ENCODE measurements around the gene HUNK. TPM values are rescaled to one million over a fixed set of nuclear protein-coding genes. Genes with fewer than 3 reads are reported as not detected.
"Not testable (repeated sequence)": the region's sequence is repeated elsewhere in the genome, so short reads cannot be mapped to it uniquely, and the experiment has no call there.

Gene HUNK
- total RNA-seq, 3 donors from 2014 or later: 0.05 to 0.61 (median 0.05) TPM

GRCh38 chr21:32018381-32018780, 145.6 kb downstream of the HUNK start:
- Mint-ChIP-seq H3K4me3 (no peak overlapping the region), H3K36me3 (ENCODE audit: insufficient read depth) (no peaks in the 10 kb centered on the region), H3K9me3 (no peaks in the 10 kb centered on the region), H3K4me1 (ENCODE audit: low read depth) (no peaks in the 10 kb centered on the region), H3K27me3 (ENCODE audit: low read depth) (peaks cover 4% of the 10 kb centered on the region)
- no peak for ATAC-seq
- DNase-seq: no peak

GRCh38 chr21:32020564-32020963, 147.7 kb downstream of the HUNK start:
- Mint-ChIP-seq H3K27me3 (ENCODE audit: low read depth) (no peaks in the 10 kb centered on the region), H3K36me3 (ENCODE audit: insufficient read depth) (no peaks in the 10 kb centered on the region), H3K4me1 (ENCODE audit: low read depth) (no peaks in the 10 kb centered on the region), H3K9me3 (no peaks in the 10 kb centered on the region), H3K4me3 (no peak overlapping the region)
- DNase-seq (no peak), ATAC-seq (no peak)

GRCh38 chr21:32021319-32021994, 148.6 kb downstream of the HUNK start:
- H3K4me1 Mint-ChIP-seq (ENCODE audit: low read depth): no peaks in the 10 kb centered on the region

GRCh38 chr21:32022146-32022545, 149.3 kb downstream of the HUNK start:
- no peaks in the 10 kb centered on the region for H3K36me3 Mint-ChIP-seq (ENCODE audit: insufficient read depth)
- no peaks in the 10 kb centered on the region for H3K4me1 Mint-ChIP-seq (ENCODE audit: low read depth)

More at GRCh38 chr21:32021319-32021994, 148.6 kb downstream of the HUNK start:
- Mint-ChIP-seq H3K36me3 (ENCODE audit: insufficient read depth) (no peaks in the 10 kb centered on the region), H3K9me3 (no peaks in the 10 kb centered on the region), H3K27me3 (ENCODE audit: low read depth) (peaks cover 2% of the 10 kb centered on the region), H3K4me3 (no peak overlapping the region)
- ATAC-seq: no peak
- no peak for DNase-seq

GRCh38 chr21:32030146-32030652, 157.4 kb downstream of the HUNK start:
- peaks cover 8% of the 10 kb centered on the region for H3K27me3 Mint-ChIP-seq (ENCODE audit: low read depth)
- ATAC-seq (no peak), DNase-seq (no peak)
- H3K36me3 Mint-ChIP-seq (ENCODE audit: insufficient read depth): no peaks in the 10 kb centered on the region
- H3K4me3 Mint-ChIP-seq: no peak overlapping the region
- peaks cover 4% of the 10 kb centered on the region for H3K9me3 Mint-ChIP-seq
- H3K4me1 Mint-ChIP-seq (ENCODE audit: low read depth): no peaks in the 10 kb centered on the region

More at GRCh38 chr21:32022146-32022545, 149.3 kb downstream of the HUNK start:
- no peak overlapping the region for H3K4me3 Mint-ChIP-seq
- no peak for ATAC-seq
- no peaks in the 10 kb centered on the region for H3K9me3 Mint-ChIP-seq
- H3K27me3 Mint-ChIP-seq (ENCODE audit: low read depth): peaks cover 2% of the 10 kb centered on the region
- DNase-seq: no peak

GRCh38 chr21:32034850-32035249, 162.0 kb downstream of the HUNK start:
- no peaks in the 10 kb centered on the region for H3K36me3 Mint-ChIP-seq (ENCODE audit: insufficient read depth)
- no peak overlapping the region for H3K4me3 Mint-ChIP-seq
- DNase-seq: no peak

GRCh38 chr21:32035617-32036016, 162.8 kb downstream of the HUNK start:
- H3K27me3 Mint-ChIP-seq (ENCODE audit: low read depth): peaks cover 10% of the 10 kb centered on the region
- no peak overlapping the region for H3K4me3 Mint-ChIP-seq
- no peak for DNase-seq
- H3K4me1 Mint-ChIP-seq (ENCODE audit: low read depth): no peaks in the 10 kb centered on the region
- no peaks in the 10 kb centered on the region for H3K36me3 Mint-ChIP-seq (ENCODE audit: insufficient read depth)
- no peaks in the 10 kb centered on the region for H3K9me3 Mint-ChIP-seq
- ATAC-seq: no peak

More at GRCh38 chr21:32034850-32035249, 162.0 kb downstream of the HUNK start:
- no peak for ATAC-seq
- Mint-ChIP-seq H3K9me3 (peaks cover 4% of the 10 kb centered on the region), H3K27me3 (ENCODE audit: low read depth) (peaks cover 10% of the 10 kb centered on the region), H3K4me1 (ENCODE audit: low read depth) (no peaks in the 10 kb centered on the region)

GRCh38 chr21:32036756-32037155, 163.9 kb downstream of the HUNK start:
- ATAC-seq: no peak
- H3K27me3 Mint-ChIP-seq (ENCODE audit: low read depth): peaks cover 14% of the 10 kb centered on the region
- H3K4me1 Mint-ChIP-seq (ENCODE audit: low read depth): no peaks in the 10 kb centered on the region
- H3K9me3 Mint-ChIP-seq: peaks cover 5% of the 10 kb centered on the region
- DNase-seq: no peak
- H3K36me3 Mint-ChIP-seq (ENCODE audit: insufficient read depth): no peaks in the 10 kb centered on the region
- H3K4me3 Mint-ChIP-seq: no peak overlapping the region

- H3K9me3 Mint-ChIP-seq; H3K4me1 Mint-ChIP-seq (ENCODE audit: low read depth); H3K36me3 Mint-ChIP-seq (ENCODE audit: insufficient read depth); H3K4me3 Mint-ChIP-seq; ATAC-seq; DNase-seq: not testable (repeated sequence)
- peaks cover 14% of the 10 kb centered on the region for H3K27me3 Mint-ChIP-seq (ENCODE audit: low read depth)
Observed at GRCh38 chr21:32038751-32039150, 165.9 kb downstream of the HUNK start.

- DNase-seq: no peak
- Mint-ChIP-seq H3K36me3 (ENCODE audit: insufficient read depth) (no peaks in the 10 kb centered on the region), H3K27me3 (ENCODE audit: low read depth) (peaks cover 14% of the 10 kb centered on the region), H3K4me1 (ENCODE audit: low read depth) (no peaks in the 10 kb centered on the region), H3K9me3 (peaks cover 5% of the 10 kb centered on the region), H3K4me3 (no peak overlapping the region)
- ATAC-seq: no peak
Observed at GRCh38 chr21:32043458-32043857, 170.6 kb downstream of the HUNK start.

- Mint-ChIP-seq H3K4me3 (no peak overlapping the region), H3K27me3 (ENCODE audit: low read depth) (peaks cover 12% of the 10 kb centered on the region), H3K36me3 (ENCODE audit: insufficient read depth) (no peaks in the 10 kb centered on the region), H3K4me1 (ENCODE audit: low read depth) (no peaks in the 10 kb centered on the region), H3K9me3 (peaks cover 5% of the 10 kb centered on the region)
- no peak for DNase-seq
- ATAC-seq: no peak
Observed at GRCh38 chr21:32044205-32045180, 171.7 kb downstream of the HUNK start.

GRCh38 chr21:32046191-32046590, 173.4 kb downstream of the HUNK start:
- H3K9me3 Mint-ChIP-seq: peaks cover 4% of the 10 kb centered on the region
- no peak overlapping the region for H3K4me3 Mint-ChIP-seq
- no peaks in the 10 kb centered on the region for H3K36me3 Mint-ChIP-seq (ENCODE audit: insufficient read depth)
- DNase-seq: no peak
- ATAC-seq: no peak
- no peaks in the 10 kb centered on the region for H3K4me1 Mint-ChIP-seq (ENCODE audit: low read depth)
- H3K27me3 Mint-ChIP-seq (ENCODE audit: low read depth): peaks cover 7% of the 10 kb centered on the region

GRCh38 chr21:32048353-32048752, 175.5 kb downstream of the HUNK start:
- no peak for ATAC-seq
- no peaks in the 10 kb centered on the region for H3K36me3 Mint-ChIP-seq (ENCODE audit: insufficient read depth)

More at GRCh38 chr21:32048353-32048752, 175.5 kb downstream of the HUNK start:
- Mint-ChIP-seq H3K9me3 (peaks cover 17% of the 10 kb centered on the region), H3K4me3 (no peak overlapping the region), H3K4me1 (ENCODE audit: low read depth) (no peaks in the 10 kb centered on the region), H3K27me3 (ENCODE audit: low read depth) (peaks cover 5% of the 10 kb centered on the region)
- DNase-seq: no peak
